ENCODE measurements around the gene P2RX4.
A peak's percentile ranks its signal among the peaks of the same experiment; 100 is the strongest.
"Not testable (repeated sequence)": the region's sequence is repeated elsewhere in the genome, so short reads cannot be mapped to it uniquely, and the experiment has no call there.

Gene P2RX4, protein sequence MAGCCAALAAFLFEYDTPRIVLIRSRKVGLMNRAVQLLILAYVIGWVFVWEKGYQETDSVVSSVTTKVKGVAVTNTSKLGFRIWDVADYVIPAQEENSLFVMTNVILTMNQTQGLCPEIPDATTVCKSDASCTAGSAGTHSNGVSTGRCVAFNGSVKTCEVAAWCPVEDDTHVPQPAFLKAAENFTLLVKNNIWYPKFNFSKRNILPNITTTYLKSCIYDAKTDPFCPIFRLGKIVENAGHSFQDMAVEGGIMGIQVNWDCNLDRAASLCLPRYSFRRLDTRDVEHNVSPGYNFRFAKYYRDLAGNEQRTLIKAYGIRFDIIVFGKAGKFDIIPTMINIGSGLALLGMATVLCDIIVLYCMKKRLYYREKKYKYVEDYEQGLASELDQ

DNA sequence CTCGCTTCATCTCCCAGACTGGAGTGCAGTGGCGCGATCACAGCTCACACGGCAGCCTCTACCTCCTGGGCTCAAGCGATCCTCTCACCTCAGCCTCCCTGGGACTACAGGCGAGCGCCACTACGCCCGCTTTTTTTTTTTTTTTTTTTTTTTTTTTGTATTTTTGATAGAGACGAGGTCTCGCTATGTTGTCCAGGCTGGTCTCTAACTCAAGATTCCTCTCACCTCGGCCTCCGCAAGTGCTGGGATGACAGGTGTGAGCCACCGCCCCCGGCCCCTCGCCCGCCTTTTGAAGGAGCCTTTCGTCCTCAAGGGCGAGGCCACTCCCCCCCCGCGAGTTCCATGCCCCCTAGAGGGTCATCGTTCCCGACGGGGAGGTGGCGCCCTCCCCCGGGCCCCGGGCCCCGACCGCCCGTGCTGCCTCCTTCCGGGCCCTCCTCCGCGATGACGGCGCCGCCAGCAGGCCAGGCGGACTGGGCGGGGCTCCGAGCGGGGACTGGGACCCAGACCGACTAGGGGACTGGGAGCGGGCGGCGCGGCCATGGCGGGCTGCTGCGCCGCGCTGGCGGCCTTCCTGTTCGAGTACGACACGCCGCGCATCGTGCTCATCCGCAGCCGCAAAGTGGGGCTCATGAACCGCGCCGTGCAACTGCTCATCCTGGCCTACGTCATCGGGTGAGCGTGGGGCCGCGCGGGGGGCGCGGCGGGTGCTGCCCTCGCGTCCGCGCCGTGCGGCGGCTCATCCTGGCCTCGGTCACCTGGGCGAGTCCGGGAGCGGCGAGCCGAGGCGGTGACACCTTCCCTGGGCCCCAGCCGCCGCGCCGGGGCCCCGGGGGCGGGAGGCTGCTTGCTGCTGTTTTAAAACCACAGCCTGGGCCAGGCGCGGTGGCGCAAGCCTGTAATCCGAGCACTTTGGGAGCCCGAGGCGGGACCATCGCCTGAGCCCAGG, at the start of gene P2RX4:
P2RX4 (plus strand) TSS at position 506 of the 949 bp plus-strand sequence; CDS start at position 542, 36 bp downstream.
- DNase-seq, result peak; percentile 44

DNA sequence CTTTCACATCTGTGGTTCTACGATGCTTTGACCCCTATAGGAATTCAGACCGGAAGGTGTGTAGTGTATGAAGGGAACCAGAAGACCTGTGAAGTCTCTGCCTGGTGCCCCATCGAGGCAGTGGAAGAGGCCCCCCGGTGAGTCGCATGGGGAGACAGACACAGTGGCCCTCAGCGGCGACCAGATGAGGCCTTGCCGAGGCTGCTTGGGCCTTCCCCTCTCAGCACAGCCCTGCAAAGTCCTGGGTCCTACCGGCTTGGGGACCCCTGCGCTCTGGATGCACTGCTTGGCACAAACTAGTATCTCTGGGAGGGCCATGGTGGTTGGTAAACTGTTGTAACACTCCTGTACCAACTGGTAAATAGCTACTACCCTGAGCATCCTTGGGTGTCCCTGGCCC, 47.5 kb upstream of the P2RX4 start:
- no peak for DNase-seq

DNA sequence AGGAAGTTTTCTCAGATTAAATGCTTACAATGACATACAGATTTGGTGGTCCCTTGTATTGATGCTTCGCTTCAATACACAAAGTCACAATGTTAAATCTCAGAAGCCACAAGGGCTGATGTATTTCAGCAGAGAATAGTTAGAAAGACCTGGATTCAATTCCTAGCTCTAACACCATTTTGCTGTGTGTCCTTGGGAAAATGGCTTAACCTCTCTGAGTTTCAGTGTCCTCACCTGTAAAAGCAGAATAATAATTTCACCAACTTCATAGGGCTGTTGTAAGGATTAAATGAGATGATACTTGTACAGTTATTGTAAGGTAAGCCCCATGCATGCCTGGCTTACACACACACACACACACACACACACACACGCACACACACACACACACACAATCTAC, 46.9 kb upstream of the P2RX4 start:
- no peak for DNase-seq

DNA sequence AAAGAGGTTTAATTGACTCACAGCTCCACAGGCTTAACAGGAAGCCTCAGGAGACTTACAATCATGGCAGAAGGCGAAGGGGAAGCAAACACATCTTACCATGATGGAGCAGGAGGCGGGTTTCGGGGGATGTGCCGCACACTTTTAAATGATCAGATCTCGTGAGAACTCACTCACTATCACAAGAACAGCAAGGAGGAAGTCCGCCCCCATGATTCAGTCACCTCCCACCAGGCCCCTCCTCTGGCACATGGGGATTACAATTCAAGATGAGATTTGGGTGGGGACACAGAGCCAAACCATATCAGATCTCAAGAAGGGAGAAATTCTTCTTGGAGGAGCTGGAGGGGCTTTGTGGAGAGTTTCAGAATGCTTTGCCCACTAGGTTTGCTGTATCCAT, 45.1 kb upstream of the P2RX4 start:
- not testable (repeated sequence) for DNase-seq

DNA sequence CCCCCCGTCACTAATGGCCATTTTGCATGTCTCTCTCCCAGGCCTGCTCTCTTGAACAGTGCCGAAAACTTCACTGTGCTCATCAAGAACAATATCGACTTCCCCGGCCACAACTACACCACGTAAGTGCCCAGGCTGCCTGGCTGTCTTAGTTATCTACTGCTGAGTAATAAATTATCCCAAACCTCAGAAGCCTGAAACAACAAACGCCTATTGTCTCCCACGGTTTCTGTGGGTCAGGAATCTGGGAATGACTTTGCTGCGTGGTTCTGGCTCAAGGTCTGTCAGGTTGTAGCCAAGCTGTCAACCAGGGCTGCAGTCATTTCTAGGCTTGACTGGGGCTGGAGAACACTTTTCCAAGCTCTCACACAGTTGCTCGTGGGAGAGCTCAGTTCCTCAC, 44.6 kb upstream of the P2RX4 start:
- no peak for DNase-seq

DNA sequence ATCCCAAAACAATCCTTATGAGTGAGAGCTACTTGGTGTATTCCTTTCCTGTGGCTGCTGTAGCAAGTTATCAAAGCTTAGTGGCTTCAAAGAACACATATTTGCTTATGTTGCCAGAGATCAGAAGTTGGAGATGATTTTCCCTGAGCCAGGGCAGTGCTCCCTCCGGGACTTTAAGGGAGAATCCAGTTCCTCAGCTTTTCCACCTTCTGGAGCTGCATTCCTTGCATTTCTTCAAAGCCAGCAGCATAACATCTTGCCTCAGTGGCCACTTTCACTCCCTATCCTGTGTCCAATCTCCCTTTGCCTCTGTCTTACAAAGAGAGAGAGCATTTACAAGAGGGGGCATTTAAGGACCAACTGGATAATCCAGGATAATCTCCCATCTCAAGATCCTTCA, 43.6 kb upstream of the P2RX4 start:
- no peak for DNase-seq

DNA sequence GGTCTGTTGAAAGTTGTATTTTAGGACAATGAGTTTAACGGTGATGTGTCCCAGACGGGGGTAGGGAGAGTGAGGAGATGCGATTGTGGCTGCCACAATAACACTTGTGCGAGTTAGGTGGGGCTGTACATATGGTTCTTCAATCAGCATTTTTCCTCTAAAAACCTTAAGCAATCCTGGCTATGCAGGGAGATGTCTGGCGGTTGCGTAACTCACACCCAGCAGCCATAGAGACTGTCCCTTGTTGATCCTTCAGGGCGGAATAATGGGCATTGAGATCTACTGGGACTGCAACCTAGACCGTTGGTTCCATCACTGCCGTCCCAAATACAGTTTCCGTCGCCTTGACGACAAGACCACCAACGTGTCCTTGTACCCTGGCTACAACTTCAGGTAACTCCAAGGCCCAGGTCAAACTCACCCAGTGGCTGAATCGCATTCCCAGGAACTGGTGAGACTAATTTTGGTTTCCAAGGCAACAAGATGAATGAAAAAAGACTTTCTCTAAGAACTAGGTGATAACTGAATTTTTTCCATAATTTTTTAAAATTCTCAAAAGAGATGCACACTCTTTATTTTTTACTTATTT, 42.6 kb upstream of the P2RX4 start:
- no peak for DNase-seq

DNA sequence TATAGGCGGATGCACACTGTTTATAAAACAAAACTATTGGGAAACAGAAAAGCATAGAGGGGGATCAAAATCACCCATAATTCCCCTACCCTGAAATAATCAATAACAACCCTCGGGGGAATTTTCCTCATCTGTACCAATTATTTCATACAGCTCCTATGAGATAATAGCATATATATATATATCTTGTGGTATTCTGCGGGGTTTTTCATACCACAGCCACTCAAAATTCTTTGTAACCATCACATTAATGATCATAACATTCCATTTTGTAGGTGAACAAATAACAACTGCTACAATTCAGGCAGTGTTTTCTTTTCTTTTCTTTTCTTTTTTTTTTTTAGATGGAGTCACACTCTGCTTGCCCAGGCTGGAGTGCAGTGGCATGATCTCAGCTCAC, 42.0 kb upstream of the P2RX4 start:
- DNase-seq, result no peak

DNA sequence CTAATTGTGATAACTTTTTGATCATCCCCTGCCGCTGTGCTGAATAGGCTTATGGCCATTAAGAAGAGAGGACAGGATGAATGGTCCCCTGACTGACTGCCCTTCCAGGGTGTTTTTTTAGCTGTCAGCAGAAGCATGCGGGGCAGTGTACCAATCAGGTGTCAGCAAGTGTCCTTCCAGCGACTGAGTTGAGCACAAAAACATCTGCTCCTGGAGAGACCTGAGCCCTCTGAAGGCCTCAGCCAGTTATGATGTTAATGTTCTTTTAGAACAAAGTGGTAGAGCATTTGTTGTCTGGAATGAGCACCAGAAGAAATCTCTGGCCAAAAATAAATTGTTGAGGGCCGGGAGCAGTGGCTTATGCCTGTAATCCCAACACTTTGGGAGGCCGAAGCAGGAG, 39.8 kb upstream of the P2RX4 start:
- DNase-seq, result no peak

DNA sequence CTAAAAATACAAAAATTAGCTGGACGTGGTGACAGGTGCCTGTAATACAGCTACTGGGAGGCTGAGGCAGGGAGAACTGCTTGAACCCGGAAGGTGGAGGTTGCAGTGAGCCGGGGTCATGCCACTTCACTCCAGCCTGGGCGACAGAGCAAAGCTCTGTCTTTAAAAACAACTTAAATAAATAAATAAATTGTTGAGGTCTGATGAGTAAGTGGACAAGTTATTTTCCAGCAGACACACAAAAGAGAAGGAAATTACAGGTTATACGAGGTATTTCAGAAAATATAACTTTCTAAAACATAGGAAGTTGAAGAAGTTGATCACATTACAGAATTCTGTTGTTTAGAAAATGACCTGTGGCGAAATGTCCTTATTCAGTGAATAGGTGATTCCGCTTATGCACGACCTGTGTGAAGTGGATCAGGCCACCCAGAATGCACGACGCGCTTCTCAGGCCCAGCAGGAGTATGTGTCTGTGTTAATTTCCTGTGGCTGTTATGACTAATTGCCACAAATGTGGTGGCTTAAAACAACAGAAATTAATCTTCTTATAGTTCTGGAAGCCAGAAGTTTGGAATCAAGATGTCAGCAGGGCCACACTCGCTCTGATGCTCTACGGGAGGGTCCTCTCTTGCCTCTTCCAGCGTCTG, 39.2 kb upstream of the P2RX4 start:
- DNase-seq, result no peak

DNA sequence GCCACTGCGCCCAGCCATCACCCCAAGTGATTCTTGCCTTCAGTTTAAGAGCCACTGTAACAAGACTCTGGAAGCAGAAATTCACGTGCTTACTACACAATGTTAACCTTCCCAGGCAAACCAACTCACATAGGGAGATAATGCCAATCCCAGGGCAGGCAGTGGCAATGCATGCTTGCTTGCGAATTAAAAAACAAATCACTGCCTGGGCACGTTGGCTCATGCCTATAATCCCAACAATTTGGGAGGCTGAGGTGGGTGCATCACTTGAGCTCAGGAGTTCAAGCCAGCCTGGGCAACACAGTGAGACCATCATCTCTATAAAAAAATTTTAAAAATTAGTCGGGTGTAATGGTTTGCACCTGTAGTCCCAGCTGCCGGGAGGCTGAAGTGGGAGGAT, 37.8 kb upstream of the P2RX4 start:
- no peak for DNase-seq

DNA sequence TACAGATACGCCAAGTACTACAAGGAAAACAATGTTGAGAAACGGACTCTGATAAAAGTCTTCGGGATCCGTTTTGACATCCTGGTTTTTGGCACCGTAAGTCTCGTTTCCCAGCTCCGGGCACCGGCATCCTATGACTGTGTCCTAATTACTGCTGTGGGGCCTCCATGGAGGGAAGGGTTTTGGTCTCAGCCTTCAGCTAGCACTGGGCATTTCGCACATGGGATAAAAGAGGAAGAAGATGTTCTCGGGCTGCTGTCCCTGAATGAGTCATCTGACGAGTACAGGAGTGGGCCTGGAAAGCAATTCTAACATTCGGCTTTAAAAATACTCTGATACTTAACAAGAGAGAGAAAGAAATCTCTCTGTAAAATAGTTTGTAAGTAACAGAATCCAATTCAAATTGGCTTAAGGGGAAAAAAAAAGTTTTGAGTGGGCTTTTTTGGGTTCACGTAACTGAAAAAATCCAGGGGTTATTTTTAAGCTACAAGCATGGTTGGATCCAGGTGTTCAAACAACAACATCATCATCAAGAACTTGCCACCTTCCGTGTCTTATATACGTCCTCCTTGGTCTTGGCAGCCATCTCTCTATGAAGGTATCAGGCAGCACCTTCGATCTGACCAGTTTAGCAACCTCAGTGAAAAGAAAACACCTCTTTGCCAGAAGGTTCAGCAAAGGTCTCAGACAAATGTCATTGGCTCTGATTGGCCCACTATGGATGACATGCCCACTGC, 34.4 kb upstream of the P2RX4 start:
- DNase-seq, result no peak

DNA sequence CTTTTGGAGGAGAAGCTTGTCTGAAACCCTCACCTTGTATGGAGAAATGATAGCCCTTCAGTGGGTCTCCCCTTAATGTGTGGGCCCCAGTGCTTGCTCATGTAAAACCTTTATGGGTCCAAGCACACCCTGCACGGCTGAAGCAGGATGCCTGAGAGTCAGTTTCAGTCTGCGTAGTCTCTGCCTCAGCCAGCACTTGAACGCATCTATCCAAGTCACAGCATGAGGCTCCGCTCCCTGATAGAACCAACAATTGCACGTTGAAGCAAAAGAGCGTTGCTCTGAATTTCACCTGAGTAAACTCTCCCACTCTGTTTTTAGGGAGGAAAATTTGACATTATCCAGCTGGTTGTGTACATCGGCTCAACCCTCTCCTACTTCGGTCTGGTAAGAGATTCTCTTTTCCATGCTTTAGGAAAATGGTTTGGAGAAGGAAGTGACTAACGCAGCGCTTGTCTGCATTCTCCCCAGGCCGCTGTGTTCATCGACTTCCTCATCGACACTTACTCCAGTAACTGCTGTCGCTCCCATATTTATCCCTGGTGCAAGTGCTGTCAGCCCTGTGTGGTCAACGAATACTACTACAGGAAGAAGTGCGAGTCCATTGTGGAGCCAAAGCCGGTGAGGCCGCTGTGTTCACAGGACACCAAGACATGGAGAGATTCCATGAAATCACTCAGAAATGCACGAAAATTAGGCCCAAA, 33.0 kb upstream of the P2RX4 start:
- DNase-seq, result no peak

DNA sequence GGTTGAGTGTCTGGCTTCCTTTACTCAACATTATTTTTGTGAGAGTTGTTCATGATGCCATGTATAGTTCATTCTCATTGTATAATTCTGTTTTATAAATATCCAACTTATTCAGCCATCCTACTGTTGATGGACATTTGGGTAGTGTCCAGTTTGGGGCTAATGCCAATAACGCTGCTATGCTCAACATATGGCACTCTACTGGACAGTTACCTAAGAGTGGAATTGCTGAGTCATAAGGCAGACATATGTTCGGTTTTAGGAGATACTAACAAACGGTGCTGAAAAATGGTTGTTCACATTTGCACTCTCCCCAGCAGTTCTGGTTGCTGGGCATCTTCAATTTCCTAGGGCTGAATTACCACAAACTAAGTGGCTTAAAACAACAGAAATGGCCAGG, 28.7 kb upstream of the P2RX4 start:
- DNase-seq, result no peak

DNA sequence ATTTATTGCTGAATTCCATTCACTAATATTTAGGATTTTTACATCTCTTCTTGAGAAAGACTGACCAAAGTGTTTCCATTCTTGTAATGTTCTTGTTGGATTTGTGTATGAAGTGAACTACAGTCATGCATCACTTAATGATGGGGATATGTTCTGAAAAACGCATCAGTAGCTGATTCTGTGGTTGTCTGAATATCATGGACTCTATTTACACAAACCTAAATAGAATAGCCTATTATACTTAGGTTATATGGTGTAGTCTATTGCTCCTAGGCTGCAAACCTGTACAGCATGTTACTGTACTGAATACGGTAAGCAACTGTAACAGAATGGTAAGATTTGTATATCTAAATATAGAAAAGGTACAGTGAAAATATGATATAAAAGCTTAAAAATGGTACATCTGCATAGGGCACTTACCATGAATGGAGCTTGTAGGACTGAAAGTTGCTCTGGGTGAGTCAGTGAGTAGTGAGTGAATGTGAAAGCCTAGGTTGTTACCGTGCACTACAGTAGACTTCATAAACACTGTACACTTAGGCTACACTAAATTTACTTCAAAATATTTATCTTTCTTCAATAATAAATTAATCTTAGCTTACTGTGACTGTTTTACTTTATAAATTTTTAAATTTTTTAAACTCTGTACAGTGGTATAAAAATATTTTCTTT, 27.6 kb upstream of the P2RX4 start:
- no peak for DNase-seq

DNA sequence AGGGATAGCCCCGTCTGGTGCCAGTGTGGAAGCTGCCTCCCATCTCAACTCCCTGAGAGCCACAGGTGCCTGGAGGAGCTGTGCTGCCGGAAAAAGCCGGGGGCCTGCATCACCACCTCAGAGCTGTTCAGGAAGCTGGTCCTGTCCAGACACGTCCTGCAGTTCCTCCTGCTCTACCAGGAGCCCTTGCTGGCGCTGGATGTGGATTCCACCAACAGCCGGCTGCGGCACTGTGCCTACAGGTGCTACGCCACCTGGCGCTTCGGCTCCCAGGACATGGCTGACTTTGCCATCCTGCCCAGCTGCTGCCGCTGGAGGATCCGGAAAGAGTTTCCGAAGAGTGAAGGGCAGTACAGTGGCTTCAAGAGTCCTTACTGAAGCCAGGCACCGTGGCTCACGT, 25.5 kb upstream of the P2RX4 start:
- no peak for DNase-seq

DNA sequence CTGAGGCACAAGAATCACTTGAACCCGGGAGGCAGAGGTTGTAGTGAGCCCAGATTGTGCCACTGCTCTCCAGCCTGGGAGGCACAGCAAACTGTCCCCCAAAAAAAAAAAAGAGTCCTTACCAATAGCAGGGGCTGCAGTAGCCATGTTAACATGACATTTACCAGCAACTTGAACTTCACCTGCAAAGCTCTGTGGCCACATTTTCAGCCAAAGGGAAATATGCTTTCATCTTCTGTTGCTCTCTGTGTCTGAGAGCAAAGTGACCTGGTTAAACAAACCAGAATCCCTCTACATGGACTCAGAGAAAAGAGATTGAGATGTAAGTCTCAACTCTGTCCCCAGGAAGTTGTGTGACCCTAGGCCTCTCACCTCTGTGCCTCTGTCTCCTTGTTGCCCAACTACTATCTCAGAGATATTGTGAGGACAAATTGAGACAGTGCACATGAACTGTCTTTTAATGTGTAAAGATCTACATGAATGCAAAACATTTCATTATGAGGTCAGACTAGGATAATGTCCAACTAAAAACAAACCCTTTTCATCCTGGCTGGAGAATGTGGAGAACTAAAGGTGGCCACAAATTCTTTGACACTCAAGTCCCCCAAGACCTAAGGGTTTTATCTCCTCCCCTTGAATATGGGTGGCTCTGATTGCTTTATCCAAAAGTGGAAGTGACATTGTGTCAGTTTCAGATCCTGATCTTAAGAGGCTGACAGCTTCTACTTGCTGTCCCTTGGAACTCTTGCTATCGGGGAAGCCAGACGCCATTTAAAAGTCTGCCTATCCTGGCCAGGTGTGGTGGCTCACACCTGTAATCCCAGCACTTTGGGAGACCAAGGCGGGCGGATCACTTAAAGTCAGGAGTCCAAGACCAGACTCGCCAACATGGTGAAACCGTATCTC, 24.7 kb upstream of the P2RX4 start:
- no peak for DNase-seq

DNA sequence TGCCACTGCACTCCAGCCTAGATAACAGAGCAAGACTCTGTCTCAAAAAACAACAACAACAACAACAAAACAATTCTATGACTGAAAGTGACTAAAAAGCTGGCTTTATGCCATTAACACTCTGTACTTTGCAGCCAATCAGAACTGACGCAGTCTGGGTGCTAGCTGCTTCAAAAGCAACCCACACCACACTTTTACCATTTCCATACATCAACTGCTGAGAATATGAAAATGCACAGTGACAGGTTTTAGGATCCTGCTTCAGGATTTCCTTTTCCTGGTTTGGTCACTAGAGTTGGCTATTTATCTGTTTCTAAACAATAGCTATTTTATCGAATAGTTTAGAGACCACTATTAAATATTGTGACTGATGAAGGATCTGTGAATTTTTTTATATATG, 23.1 kb upstream of the P2RX4 start:
- DNase-seq, result no peak

DNA sequence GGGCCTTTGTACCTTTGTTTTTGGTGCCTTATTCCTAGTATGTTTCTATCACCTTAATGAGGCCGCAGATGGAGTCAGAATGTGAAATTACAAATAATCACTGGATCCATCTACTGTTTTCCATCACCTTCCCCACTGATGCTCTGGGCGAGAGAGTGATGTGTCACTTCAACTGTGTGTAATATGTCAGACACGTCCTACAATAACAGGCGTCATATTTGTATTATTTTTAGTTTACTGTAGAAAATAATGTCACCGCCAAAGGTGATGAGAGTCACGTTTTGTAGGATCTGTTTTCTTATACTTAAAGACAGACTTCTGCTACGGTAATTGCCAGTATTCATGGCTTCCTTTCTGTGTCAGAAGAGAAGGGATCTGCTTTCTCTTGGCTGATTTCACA, 22.4 kb upstream of the P2RX4 start:
- DNase-seq, result no peak

DNA sequence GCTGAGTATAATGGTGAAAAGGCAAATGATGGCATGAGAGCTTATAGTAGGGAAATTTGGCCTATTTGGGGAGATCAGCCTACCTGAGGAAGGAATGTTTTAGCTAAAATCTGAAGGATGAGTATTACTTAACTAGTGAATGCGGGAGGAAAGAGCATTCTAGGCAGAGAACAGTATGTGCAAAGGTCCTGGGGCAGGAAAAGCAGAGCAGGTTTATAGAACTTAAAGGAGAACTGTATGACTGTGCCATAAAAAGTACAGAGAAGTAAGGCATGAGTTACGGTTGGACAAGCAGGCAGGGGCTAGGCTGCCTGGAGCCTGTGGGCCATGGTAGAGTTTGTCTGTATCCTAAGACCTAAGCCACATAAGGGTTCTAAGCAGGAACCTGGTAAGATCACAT, 21.7 kb upstream of the P2RX4 start:
- DNase-seq, result no peak
